GM19025 (cell line): ENCODE measurements around the gene NCEH1.
"Not testable (repeated sequence)": the region's sequence is repeated elsewhere in the genome, so short reads cannot be mapped to it uniquely, and the experiment has no call there.

Source experiments
- ATAC-seq: cut with Tn5 transposase; IDR thresholded peaks from one replicate; pipeline ENCODE4 v1.9.1; 2021; ENCODE audit warnings: mild to moderate bottlenecking, low read depth, moderate library complexity; ENCODE audit not compliant: unreplicated experiment

Gene NCEH1

GRCh38 chr3:172679599-172679998 lies 31.3 kb downstream of the NCEH1 start:
- ATAC-seq: no peak

GRCh38 chr3:172678068-172678467 lies 32.8 kb downstream of the NCEH1 start:
- no peak for ATAC-seq

- ATAC-seq: no peak
Measured at GRCh38 chr3:172676196-172676922, 34.5 kb downstream of the NCEH1 start.

GRCh38 chr3:172675441-172676193 lies 35.2 kb downstream of the NCEH1 start:
- no peak for ATAC-seq

GRCh38 chr3:172673210-172673679 lies 37.6 kb downstream of the NCEH1 start:
- peak; percentile 70 for ATAC-seq

- no peak for ATAC-seq
Measured at GRCh38 chr3:172669021-172669420, 41.8 kb downstream of the NCEH1 start.

GRCh38 chr3:172666873-172667694 lies 43.8 kb downstream of the NCEH1 start:
- ATAC-seq: peak; percentile 95

GRCh38 chr3:172666181-172666872 lies 44.5 kb downstream of the NCEH1 start:
- no peak for ATAC-seq

GRCh38 chr3:172665510-172665909 lies 45.4 kb downstream of the NCEH1 start:
- ATAC-seq: not testable (repeated sequence)

- not testable (repeated sequence) for ATAC-seq
Measured at GRCh38 chr3:172660421-172660820, 50.4 kb downstream of the NCEH1 start.

- ATAC-seq: no peak
Measured at GRCh38 chr3:172659246-172660002, 51.4 kb downstream of the NCEH1 start.

- ATAC-seq: no peak
Measured at GRCh38 chr3:172658344-172659245, 52.3 kb downstream of the NCEH1 start.

GRCh38 chr3:172656602-172657001 lies 54.3 kb downstream of the NCEH1 start:
- no peak for ATAC-seq

- no peak for ATAC-seq
Measured at GRCh38 chr3:172655388-172655787, 55.5 kb downstream of the NCEH1 start.

GRCh38 chr3:172654470-172654869 lies 56.4 kb downstream of the NCEH1 start:
- ATAC-seq: no peak

- no peak for ATAC-seq
Measured at GRCh38 chr3:172653004-172653572, 57.8 kb downstream of the NCEH1 start.

- no peak for ATAC-seq
Measured at GRCh38 chr3:172651936-172652625, 58.8 kb downstream of the NCEH1 start.

GRCh38 chr3:172649987-172650386 lies 60.9 kb downstream of the NCEH1 start:
- no peak for ATAC-seq
